Renal cortical epithelial cell (primary cell): ENCODE results near the gene STRN3. TPM values are rescaled to one million over a fixed set of nuclear protein-coding genes. Genes with fewer than 3 reads are reported as not detected.
A peak's percentile ranks its signal among the peaks of the same experiment; 100 is the strongest.
"Not testable (repeated sequence)": the region's sequence is repeated elsewhere in the genome, so short reads cannot be mapped to it uniquely, and the experiment has no call there.

Experiments
- DNase-seq: peaks from one replicate; pipeline ENCODE4 v3.0.0-alpha.2; 2011; ENCODE audit warnings: low read depth
- total RNA-seq: library from RNA; depleted of rRNA; stranded (reverse); fragments of >200 nt; gene quantifications from 2 replicates; pipeline ENCODE4 v1.2.3, GENCODE V29; 2014

The STRN3 gene
- total RNA-seq, 1 donor from 2014 or later = 110 TPM

GRCh38 chr14:30908826-30909225 is 117.4 kb downstream of the STRN3 start:
- no peak for DNase-seq

DNA sequence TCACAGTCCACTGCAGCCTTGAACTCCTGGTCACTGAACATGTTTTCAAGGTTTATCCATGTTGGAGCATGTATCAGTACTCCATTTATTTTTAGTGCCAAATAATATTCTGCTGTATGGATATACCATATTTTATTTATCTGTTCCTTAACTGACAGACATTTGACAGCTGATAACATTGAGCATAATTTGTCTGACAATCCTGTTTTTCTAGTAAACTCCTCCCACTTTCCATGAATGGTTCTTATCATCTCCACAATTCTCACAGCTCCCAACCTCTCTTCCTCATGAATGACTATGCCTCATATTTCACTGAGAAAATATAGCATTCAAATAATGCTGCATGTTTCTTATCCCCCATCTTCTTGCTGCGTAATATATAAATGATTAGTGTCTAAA is 118.5 kb downstream of the STRN3 start:
- DNase-seq = no peak

- DNase-seq = peak; percentile 27
Observed at GRCh38 chr14:30906752-30907658, 119.2 kb downstream of the STRN3 start.

- DNase-seq = no peak
Observed at GRCh38 chr14:30903285-30904124, 122.7 kb downstream of the STRN3 start.

DNA sequence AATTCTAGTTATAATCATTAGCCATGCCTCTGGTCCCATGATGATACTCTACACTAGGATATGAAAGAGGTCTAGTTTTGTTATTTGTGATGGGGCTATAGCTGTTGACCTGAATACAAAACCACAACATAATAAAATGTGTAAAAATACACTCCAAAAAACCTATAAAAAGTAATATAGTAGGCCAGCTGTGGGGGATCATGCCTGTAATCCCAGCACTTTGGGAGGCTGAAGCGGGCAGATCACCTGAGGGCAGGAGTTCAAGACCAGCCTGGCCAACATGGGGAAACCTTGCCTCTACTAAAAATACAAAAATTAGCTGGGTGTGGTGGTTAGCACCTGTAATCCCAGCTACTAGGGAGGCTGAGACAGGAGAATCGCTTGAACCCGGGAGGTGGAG is 129.1 kb downstream of the STRN3 start:
- DNase-seq = not testable (repeated sequence)

- DNase-seq = no peak
Observed at GRCh38 chr14:30896435-30896834, 129.7 kb downstream of the STRN3 start.

DNA sequence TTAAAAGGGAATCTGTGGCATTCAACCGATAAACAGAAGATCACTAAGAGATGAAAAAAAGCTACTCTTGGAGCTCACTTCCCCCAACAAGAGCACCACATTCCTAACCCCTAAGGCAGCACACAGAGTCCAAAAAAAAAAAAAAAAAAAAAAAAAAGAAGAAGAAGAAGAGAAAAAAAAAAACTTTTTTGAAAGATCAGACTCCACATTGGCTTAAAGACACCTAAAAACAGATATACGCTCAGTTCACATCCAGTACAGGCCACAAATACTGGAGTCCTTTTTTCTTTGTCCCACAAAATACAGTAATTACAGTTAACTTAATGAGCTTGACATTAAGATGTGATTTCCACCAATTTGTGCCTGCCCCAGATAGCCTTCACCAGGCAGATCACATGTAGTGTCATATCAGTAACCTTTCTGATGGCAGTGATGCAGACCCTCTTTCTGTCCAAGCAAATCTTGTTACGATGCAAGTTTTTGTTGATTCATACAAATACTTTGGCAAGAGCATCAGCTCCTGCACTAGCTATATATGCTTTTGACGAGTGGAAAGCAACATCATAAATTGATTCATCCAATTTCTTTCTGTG is 131.2 kb downstream of the STRN3 start:
- DNase-seq = no peak

DNA sequence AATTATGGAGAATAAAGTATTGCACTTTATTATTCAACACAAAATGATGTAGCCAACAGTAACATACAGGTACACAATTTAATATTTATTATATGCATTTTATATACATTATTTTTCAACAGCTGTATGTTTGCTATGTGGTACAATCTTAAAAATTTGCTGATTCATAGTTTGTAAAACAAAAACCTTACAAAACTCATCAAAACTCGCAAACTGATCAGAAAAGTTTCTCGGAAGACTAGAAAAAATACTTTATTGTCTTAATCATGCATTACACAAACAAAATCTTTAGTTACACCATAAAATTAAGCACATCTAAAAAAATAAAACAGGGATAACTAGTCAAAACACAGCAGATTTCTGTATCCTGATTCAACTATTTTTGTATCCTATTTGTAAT is 132.4 kb downstream of the STRN3 start:
- no peak for DNase-seq

- no peak for DNase-seq
Observed at GRCh38 chr14:30889244-30889594, 137.0 kb downstream of the STRN3 start.

GRCh38 chr14:30888480-30889243 is 137.5 kb downstream of the STRN3 start:
- no peak for DNase-seq

DNA sequence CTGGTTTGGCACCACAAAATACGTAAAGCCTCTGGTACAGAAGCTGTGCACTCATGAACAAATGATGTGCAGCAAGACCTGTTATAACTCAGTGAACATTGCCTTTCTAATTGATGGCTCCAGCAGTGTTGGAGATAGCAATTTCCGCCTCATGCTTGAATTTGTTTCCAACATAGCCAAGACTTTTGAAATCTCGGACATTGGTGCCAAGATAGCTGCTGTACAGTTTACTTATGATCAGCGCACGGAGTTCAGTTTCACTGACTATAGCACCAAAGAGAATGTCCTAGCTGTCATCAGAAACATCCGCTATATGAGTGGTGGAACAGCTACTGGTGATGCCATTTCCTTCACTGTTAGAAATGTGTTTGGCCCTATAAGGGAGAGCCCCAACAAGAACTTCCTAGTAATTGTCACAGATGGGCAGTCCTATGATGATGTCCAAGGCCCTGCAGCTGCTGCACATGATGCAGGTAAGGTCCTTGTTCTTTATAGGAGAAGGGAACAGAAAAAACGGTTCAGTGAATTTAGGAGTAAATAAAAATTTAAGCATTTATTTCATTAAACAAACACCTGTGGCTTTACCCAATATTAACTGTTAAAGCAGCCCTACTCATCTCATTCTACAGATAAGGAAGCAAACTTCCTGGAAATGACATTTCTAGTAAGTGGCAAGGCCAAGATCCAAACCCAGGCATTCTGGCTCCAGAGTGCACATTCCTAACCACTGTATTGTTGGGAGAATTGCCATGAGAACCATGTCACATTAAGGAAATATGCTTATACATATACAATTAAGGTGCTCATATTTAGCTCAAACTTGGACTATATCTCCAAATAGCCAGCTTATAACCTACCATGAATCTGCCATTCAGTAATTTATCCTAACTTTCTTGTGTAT is 140.1 kb downstream of the STRN3 start:
- DNase-seq = no peak

GRCh38 chr14:30884901-30885300 is 141.3 kb downstream of the STRN3 start:
- no peak for DNase-seq

GRCh38 chr14:30883508-30884294 is 142.5 kb downstream of the STRN3 start:
- DNase-seq = no peak

- no peak for DNase-seq
Observed at GRCh38 chr14:30882431-30882830, 143.7 kb downstream of the STRN3 start.

DNA sequence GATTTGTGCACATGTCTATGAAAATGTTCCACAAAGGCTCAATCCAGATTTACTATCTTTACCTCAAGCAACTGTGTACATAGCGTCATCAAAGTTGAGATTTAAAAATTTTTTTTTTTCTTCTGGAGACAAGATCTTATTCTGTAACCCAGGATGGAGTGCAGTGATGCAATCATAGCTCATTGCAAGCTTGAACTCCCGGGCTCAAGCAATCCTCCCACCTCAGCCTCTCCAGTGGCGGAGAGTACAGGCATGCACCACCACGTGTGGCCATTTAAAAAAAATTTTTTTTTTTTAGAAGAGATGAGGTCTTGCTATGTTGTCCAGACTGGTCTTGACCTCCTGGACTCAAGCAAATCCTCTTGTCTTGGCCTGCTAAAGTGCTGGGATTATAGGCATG is 149.5 kb downstream of the STRN3 start:
- DNase-seq = no peak

DNA sequence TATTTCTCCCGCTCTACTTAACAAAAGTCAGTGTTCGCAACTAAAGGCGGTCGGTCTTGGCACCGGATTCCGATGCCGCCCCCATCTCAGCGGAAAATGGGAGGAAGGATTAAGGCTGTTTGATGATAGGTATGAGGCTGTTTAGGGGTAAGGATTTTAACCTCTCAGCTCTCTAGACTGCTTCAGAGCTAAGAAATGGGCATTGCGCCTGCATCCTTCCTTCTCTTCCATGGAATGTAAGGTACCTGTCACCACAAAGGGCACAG is 150.5 kb downstream of the STRN3 start:
- no peak for DNase-seq

DNA sequence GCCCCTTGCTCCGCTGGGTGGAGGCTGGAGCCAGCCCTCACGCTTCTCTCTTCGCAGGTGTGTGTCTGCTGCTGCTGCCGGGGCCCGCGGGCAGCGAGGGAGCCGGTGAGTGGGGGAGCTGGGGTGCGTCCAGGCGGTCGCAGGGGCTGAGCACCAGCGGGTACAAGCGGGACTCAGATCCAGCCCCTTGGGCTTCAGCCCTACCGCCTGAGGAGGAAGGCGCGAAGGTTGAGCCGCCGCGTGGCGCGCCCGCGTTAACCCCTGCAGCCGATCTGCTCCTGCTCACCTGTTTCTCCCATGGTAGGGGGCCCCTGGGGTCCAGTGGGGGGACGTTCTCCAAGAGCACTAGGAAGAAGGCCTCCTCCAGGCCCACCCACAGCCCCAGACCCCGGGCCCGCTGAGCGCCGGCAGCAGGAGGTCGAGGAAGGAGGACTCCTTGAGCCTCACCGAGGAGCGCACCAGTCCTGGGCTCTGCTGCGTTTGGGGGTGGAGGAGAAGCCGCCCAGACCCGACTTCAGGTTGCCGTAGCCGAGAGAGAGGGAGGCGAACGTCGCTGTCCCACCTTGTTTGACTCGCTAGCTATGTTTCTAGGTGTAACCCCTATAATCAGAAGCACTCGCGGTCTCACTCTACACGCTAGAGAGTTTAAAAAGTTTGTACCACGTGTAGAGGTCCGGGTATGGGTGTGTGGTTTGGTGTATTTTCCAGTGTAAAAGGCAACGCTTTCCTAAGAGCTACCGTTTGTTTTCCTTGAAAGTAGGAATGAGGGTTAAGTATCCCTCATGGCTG is 151.0 kb downstream of the STRN3 start:
- no peak for DNase-seq

GRCh38 chr14:30874120-30874998 is 151.8 kb downstream of the STRN3 start, which contains the start of gene COCH:
Gene COCH, plus strand, starts transcription at chr14:30874559. Its CDS starts 380 bp downstream, at chr14:30874939.
- DNase-seq = no peak
